ENCODE measurements around the gene PLK5.
A peak's percentile ranks its signal among the peaks of the same experiment; 100 is the strongest.
"Not testable (repeated sequence)": the region's sequence is repeated elsewhere in the genome, so short reads cannot be mapped to it uniquely, and the experiment has no call there.

Gene PLK5

GRCh38 chr19:1509602-1510441, 14.1 kb upstream of the PLK5 start:
- DNase-seq = no peak

- no peak for DNase-seq
Observed at GRCh38 chr19:1510442-1510806, 13.5 kb upstream of the PLK5 start.

GRCh38 chr19:1510807-1511206, 13.1 kb upstream of the PLK5 start:
- no peak for DNase-seq

GRCh38 chr19:1511318-1512317, 12.3 kb upstream of the PLK5 start:
- DNase-seq = no peak

GRCh38 chr19:1512671-1513498, 11.0 kb upstream of the PLK5 start, which contains the start of gene ADAMTSL5:
ADAMTSL5 (minus strand) TSS chr19:1513019; CDS start chr19:1510943, 2,076 bp downstream.
- DNase-seq = no peak

- DNase-seq = no peak
Observed at GRCh38 chr19:1513499-1514294, 10.2 kb upstream of the PLK5 start.

GRCh38 chr19:1514295-1514661, 9.6 kb upstream of the PLK5 start:
- DNase-seq = no peak

- no peak for DNase-seq
Observed at GRCh38 chr19:1514986-1515721, 8.7 kb upstream of the PLK5 start.

- no peak for DNase-seq
Observed at GRCh38 chr19:1516395-1516753, 7.5 kb upstream of the PLK5 start.

- DNase-seq = no peak
Observed at GRCh38 chr19:1518471-1518870, 5.4 kb upstream of the PLK5 start.

- DNase-seq = not testable (repeated sequence)
Observed at GRCh38 chr19:1519802-1520201, 4.1 kb upstream of the PLK5 start.

- no peak for DNase-seq
Observed at GRCh38 chr19:1520203-1520780, 3.6 kb upstream of the PLK5 start.

- peak; percentile 66 to 80 for DNase-seq
Observed at GRCh38 chr19:1521636-1522035, 2.2 kb upstream of the PLK5 start.

- DNase-seq = no peak
Observed at GRCh38 chr19:1522061-1522460, 1.8 kb upstream of the PLK5 start.

- DNase-seq = peak; percentile 55 to 66
Observed at GRCh38 chr19:1522838-1523237, 1.0 kb upstream of the PLK5 start.

- DNase-seq = no peak
Observed at GRCh38 chr19:1524287-1524971, 552 bp downstream of the PLK5 start.

- DNase-seq = no peak
Observed at GRCh38 chr19:1524972-1525325, 1.1 kb downstream of the PLK5 start.

- DNase-seq = no peak
Observed at GRCh38 chr19:1525343-1525742, 1.5 kb downstream of the PLK5 start.

- DNase-seq = no peak
Observed at GRCh38 chr19:1526066-1526778, 2.3 kb downstream of the PLK5 start.
